ENCODE measurements around the gene SBF1. TPM values are rescaled to one million over a fixed set of nuclear protein-coding genes. Genes with fewer than 3 reads are reported as not detected.

The SBF1 gene
- total RNA-seq, 1 donor from 2014 or later: 105 TPM

DNA sequence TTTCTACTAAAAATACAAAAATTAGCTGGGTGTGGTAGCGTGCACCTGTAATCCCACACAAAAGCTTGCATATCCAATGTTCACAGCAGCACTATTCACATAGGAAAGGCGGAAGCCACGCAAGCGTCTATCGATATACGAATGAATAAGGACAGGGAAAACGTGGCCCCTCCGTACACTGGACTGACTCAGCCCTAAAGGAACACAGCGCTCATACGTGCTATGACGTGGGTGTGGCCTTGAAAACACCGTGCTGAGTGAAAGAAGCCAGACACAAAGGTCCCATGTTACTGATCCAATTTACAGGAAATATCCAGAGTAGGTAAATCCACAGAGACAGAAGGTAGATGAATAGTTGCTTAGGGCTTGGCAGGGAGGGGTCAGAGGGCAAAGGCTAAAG, 25.6 kb upstream of the SBF1 start:
- Mint-ChIP-seq H3K27me3 (ENCODE audit: low read depth) (no peaks in the 10 kb centered on the region), H3K27ac (no peak overlapping the region), H3K9me3 (no peaks in the 10 kb centered on the region), H3K4me3 (no peak overlapping the region), H3K36me3 (no peaks in the 10 kb centered on the region), H3K4me1 (peaks cover 2% of the 10 kb centered on the region)
- TF ChIP-seq, protein P1, sequence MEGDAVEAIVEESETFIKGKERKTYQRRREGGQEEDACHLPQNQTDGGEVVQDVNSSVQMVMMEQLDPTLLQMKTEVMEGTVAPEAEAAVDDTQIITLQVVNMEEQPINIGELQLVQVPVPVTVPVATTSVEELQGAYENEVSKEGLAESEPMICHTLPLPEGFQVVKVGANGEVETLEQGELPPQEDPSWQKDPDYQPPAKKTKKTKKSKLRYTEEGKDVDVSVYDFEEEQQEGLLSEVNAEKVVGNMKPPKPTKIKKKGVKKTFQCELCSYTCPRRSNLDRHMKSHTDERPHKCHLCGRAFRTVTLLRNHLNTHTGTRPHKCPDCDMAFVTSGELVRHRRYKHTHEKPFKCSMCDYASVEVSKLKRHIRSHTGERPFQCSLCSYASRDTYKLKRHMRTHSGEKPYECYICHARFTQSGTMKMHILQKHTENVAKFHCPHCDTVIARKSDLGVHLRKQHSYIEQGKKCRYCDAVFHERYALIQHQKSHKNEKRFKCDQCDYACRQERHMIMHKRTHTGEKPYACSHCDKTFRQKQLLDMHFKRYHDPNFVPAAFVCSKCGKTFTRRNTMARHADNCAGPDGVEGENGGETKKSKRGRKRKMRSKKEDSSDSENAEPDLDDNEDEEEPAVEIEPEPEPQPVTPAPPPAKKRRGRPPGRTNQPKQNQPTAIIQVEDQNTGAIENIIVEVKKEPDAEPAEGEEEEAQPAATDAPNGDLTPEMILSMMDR (IDR thresholded peaks at IDR 0.05; ENCODE audit: unreplicated experiment): no peak
- DNase-seq (ENCODE audit: low spot score in 2 of 2, unreplicated experiment in 2 of 2): no peak

DNA sequence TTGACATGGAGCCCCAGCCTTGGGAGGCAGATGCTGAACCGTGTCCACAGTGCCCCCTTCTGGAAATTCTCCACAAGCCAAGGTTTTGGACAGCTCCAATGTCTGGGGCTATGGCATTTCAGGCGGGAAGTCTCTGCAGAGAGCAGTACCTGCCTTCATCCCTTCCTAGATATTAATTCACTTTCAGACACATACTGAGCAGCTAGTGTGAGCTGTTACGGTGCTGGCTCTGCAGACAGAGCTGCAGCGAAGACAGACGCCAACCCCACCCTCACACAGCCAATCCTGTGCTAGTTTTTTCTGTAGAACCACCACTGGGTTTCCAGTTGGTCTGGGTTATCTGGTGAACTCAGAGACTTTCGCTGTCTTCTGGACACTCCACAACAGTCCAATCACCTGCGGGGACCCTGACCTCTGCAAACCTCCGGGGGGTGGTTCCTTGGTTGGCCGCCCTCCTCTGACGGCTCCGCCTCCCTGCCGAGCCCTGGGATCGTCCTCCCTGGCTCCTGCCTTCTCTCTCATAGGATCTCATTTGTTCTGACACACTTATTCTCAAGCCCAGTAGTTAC, 23.6 kb upstream of the SBF1 start:
- Mint-ChIP-seq H3K9me3 (no peaks in the 10 kb centered on the region), H3K36me3 (no peaks in the 10 kb centered on the region), H3K4me1 (peaks cover 2% of the 10 kb centered on the region), H3K27me3 (ENCODE audit: low read depth) (no peaks in the 10 kb centered on the region), H3K4me3 (no peak overlapping the region), H3K27ac (no peak overlapping the region)
- DNase-seq (ENCODE audit: low spot score in 2 of 2, unreplicated experiment in 2 of 2): no peak
- TF ChIP-seq, protein P1 (IDR thresholded peaks at IDR 0.05; ENCODE audit: unreplicated experiment): peak; percentile 50

DNA sequence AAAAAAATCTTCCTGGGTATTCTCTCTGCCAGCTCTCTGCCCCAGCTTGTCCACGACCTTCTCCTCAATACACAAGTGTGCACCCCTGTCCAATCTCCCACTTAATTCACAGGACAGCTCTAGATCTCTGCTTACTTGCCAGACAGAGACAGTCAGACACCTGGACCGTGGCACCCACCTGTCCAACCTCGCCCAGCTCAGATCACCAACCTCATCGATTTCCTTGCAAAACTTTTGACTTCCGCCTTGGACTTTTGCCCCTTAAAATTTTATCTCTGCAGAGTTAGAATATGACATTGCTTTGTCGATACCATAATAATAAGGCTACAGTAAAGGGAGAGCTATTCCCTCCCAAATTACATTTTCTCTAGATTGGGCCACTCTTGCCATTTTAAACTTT, 22.3 kb upstream of the SBF1 start:
- Mint-ChIP-seq H3K27ac (no peak overlapping the region), H3K27me3 (ENCODE audit: low read depth) (no peaks in the 10 kb centered on the region), H3K4me1 (peaks cover 2% of the 10 kb centered on the region), H3K4me3 (no peak overlapping the region), H3K36me3 (no peaks in the 10 kb centered on the region), H3K9me3 (no peaks in the 10 kb centered on the region)
- TF ChIP-seq, protein P1 (IDR thresholded peaks at IDR 0.05; ENCODE audit: unreplicated experiment): no peak
- no peak for DNase-seq (ENCODE audit: low spot score in 2 of 2, unreplicated experiment in 2 of 2)

DNA sequence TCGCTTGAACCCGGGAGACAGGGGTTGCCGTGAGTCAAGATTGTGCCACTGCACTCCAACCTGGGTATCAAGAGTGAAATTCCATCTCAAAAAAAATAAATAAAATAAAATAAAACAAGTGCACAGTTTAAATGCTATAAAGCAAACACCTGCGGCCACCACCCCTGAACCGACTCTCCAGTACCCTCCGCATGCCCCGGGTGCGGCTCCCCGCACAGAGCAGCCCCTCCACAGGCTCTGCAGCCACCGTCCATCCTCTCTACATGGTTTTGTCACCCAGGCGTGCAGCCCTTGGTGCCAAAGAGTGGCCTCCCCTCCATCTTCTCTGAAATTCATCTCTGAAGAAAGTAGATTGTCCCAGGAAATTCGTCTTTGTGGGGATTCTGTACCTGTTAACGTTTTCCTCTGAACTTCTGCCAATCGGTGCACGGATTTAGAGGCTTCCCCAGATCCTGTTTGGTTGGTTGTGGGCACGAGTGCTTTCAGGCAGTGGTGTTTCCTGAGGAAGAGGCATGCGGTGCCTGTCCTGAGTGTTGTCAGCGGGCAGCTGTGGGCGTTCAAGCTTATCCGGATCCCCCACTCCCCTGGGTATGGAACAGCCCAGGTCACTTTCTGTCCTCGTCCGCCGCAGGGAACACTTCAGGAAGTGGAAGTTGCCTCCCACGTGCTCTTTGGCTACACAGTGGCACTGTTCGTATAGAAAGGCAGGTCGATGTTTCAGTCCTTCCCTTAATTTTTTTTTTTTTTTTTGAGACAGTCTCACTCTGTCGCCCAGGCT, 15.9 kb upstream of the SBF1 start:
- DNase-seq (ENCODE audit: low spot score in 2 of 2, unreplicated experiment in 2 of 2): no peak

DNA sequence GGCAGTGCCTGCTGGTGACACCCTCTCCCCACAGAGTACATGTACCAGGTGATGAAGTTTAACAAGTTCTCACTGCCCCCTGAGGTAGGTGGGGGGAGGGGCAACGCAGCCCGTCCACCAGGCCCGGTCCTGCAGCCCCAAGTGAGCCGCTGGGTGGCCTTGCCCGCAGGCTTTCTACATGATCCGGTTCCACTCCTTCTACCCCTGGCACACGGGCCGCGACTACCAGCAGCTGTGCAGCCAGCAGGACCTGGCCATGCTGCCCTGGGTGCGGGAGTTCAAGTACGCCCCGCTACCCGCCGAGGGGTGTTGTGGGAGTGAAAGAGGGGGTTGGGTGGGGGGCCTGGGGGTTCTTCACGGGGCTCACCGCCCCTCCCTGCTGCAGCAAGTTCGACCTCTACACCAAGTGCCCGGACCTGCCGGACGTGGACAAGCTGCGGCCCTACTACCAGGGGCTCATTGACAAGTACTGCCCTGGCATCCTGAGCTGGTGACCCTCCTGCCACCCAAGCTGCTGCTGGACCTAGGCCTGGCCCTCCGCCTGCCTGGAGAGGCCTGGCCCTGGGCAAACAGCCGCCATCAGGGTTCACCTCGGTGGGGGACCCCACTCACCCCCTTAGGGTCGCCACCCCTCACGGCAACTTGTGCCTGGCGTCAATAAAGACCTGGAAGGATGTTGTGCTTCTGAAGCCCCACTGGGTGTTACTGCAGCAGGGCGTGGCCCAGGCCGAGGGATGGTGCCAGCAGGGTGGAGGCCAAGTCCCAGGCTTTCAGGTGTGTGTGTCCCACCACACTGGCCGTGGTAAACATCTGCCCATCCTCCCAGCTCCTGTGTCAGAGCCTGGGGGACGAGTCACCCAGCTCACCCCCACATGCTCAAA, 14.8 kb upstream of the SBF1 start:
- Mint-ChIP-seq H3K36me3 (no peaks in the 10 kb centered on the region), H3K9me3 (no peaks in the 10 kb centered on the region), H3K4me3 (no peak overlapping the region), H3K4me1 (no peaks in the 10 kb centered on the region), H3K27ac (no peak overlapping the region), H3K27me3 (ENCODE audit: low read depth) (peaks cover 10% of the 10 kb centered on the region)
- DNase-seq (ENCODE audit: low spot score in 2 of 2, unreplicated experiment in 2 of 2): no peak
- TF ChIP-seq, protein P1 (IDR thresholded peaks at IDR 0.05; ENCODE audit: unreplicated experiment): no peak

More for the DNA sequence above, 15.9 kb upstream of the SBF1 start:
- Mint-ChIP-seq H3K27ac (no peak overlapping the region), H3K4me1 (no peaks in the 10 kb centered on the region), H3K27me3 (ENCODE audit: low read depth) (peaks cover 5% of the 10 kb centered on the region), H3K9me3 (no peaks in the 10 kb centered on the region), H3K4me3 (no peak overlapping the region), H3K36me3 (no peaks in the 10 kb centered on the region)
- TF ChIP-seq, protein P1 (IDR thresholded peaks at IDR 0.05; ENCODE audit: unreplicated experiment): no peak

Data from mesothelial cell of epicardium (in vitro differentiated cells).